ENCODE results near the gene NXNL1.
"Not testable (repeated sequence)": the region's sequence is repeated elsewhere in the genome, so short reads cannot be mapped to it uniquely, and the experiment has no call there.

NXNL1 gene, protein sequence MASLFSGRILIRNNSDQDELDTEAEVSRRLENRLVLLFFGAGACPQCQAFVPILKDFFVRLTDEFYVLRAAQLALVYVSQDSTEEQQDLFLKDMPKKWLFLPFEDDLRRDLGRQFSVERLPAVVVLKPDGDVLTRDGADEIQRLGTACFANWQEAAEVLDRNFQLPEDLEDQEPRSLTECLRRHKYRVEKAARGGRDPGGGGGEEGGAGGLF

GRCh38 chr19:17460372-17461230 lies at the start of gene NXNL1:
TSS of gene NXNL1 (minus strand) at chr19:17460926. CDS start at chr19:17460869, 57 bp downstream.
- DNase-seq (ENCODE audit: low read depth, low spot score): no peak

- not testable (repeated sequence) for DNase-seq (ENCODE audit: low read depth, low spot score)
Measured at GRCh38 chr19:17508558-17508933, 47.8 kb upstream of the NXNL1 start.

DNA sequence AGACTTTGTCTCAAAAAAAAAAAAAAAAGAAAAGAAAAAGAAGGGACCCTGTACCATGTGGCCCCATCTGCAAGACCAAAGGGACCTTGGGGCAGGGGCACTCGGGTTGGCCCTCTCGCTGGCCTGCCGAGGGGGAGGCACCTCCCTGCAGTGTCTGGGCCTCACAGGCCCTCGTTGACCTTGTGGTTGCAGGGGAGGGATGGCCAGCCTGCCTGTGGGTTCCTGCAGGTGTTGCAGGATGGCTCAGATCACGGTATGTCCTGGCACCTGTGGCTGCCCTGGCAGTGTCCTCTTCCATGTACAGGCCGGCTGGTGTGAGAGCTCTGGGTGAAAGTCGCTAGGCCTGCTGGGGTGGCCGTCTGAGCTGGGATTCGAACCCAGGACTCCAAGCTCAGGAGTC lies 46.0 kb upstream of the NXNL1 start:
- no peak for DNase-seq (ENCODE audit: low read depth, low spot score)

DNA sequence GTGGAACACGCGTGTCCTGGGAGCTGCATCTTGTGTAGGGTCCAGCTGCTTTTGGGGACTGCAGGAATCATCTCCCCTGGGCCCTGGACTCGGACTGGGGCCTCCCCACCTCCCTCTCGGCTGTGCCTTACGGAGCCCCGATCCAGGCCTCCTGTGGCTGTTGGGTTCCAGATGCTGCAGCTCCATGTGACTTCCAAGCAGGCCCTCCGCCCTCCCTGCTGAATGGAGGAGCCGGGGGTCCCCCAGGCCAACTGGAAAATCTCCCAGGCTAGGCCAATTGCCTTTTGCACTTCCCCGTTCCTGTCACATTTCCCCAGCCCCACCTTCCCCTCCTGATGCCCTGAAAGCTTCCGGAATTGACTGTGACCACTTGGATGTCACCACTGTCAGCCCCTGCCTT lies 44.5 kb upstream of the NXNL1 start:
- DNase-seq (ENCODE audit: low read depth, low spot score): no peak

DNA sequence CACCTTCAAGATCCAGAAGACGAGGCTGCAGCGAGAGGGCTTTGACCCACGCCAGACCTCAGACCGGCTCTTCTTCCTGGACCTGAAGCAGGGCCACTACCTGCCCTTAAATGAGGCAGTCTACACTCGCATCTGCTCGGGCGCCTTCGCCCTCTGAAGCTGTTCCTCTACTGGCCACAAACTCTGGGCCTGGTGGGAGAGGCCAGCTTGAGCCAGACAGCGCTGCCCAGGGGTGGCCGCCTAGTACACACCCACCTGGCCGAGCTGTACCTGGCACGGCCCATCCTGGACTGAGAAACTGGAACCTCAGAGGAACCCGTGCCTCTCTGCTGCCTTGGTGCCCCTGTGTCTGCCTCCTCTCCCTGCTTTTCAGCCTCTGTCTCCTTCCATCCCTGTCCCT lies 43.7 kb upstream of the NXNL1 start:
- no peak for DNase-seq (ENCODE audit: low read depth, low spot score)

- DNase-seq (ENCODE audit: low read depth, low spot score): no peak
Measured at GRCh38 chr19:17504030-17504429, 43.3 kb upstream of the NXNL1 start.

DNA sequence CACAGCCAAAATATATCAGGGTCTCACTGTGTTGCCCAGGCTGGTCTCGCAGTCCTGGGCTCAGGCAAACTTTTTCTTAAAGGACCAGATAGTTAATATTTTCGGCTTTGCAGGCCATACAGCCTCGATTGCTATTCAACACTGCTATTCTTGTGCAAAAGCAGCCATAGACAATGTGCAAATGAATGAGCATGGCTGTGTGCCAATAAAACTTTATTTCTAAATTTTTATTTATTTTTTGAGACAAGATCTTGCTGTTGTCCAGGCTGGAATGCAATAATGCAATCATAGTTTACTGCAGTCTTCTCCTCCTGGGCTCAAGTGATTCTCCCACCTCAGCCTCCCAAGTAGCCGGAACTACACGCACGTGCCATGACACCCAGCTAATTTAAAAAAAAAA lies 42.5 kb upstream of the NXNL1 start:
- DNase-seq (ENCODE audit: low read depth, low spot score): no peak

DNA sequence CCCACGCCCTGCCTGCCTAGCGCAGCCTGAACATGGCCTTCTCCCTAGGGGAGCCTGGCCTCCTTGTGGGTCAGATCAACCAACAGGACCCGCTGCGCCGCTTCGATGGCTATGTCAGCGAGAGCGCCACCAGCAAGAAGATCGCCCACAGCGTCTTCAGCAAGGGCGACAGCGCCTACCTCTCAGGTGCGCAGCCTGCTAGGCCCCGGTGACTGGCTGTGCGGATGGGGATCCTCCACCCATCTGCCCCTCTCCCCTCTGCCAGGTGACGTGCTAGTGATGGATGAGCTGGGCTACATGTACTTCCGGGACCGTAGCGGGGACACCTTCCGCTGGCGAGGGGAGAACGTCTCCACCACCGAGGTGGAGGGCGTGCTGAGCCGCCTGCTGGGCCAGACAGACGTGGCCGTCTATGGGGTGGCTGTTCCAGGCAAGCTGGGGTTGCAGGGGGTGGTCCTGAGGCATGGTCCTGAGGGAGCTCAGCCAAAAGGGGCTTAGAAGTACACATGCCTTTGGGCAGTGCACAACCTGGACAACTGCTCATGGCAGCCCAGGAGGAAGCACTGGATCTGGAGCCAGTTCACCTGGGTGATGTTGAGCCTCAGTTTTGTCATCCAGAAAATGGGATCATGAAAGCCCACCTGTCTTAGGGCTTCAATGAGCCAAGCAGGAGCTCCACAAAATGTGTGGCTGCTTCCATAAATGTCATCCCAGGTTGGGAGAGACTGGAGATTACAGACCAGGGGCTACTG lies 39.9 kb upstream of the NXNL1 start:
- DNase-seq (ENCODE audit: low read depth, low spot score): no peak

DNA sequence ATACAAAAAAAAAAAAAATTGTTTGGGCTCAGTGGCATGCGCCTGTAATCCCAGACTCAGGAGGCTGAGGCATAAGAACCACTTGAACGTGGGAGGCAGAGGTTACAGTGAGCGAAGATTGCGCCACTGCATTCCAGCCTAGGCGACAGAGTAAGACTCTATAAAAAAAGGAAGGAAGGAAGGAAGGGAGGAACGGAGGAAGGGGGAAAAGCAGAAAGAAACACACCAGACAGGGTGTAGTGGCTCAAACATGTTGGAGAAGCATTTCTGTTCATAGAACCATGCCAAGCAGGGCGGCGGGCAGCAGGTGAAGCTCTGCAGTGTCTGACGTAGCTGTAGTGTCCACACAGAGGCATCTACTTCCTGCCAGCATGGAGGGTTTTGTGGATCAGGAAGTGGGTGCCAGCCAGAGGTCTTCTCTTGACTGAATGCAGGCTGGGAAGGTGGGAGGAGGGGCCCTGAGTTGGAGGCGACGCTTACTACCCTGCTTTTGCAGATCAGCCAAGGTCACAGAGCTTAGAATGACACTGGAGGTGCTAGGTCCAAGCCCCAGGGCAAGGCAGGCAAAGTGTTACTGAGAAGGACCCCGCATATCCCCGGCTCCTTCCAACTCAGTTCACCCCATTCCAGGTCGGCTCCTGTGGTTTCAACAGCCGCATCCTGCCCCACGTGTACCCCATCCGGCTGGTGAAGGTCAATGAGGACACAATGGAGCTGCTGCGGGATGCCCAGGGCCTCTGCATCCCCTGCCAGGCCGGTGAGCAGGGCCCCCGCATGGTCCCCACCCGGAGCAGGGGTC lies 39.1 kb upstream of the NXNL1 start:
- no peak for DNase-seq (ENCODE audit: low read depth, low spot score)

- not testable (repeated sequence) for DNase-seq (ENCODE audit: low read depth, low spot score)
Measured at GRCh38 chr19:17499025-17499424, 38.3 kb upstream of the NXNL1 start.

- DNase-seq (ENCODE audit: low read depth, low spot score): no peak
Measured at GRCh38 chr19:17497149-17497798, 36.5 kb upstream of the NXNL1 start.

DNA sequence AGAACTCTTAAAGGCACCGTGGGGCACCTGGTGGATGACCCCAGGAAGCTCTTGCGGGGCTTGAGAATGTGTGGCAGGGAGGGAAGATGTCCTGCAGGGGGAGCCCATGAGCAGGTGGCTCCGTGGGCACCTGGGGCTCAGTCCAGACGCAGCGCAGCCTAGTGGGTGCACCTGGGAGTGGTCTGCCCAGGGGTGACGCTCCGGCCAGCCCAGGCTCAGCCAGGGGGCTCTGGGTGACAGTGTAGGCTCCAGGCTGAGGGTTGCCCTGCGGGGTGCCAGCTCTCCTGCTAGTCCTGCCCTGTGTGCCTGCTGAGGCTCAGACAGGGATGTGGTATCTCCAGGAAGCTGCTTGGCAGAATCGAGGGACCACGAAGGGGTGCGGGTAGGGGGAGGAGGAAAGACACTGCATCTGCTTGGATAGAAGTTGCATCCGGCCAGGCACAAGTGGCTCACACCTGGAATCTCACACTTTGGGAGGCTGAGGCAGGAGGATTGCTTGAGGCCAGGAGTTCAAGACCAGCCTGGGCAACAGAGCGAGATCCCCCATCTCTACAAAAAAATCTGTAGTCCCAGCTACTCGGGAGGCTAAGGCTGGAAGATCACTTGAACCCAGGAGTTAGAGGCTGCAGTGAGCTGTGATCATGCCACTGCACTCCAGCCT lies 35.7 kb upstream of the NXNL1 start:
- DNase-seq (ENCODE audit: low read depth, low spot score): peak; percentile 60

GRCh38 chr19:17495639-17496296 lies 35.0 kb upstream of the NXNL1 start:
- DNase-seq (ENCODE audit: low read depth, low spot score): no peak

DNA sequence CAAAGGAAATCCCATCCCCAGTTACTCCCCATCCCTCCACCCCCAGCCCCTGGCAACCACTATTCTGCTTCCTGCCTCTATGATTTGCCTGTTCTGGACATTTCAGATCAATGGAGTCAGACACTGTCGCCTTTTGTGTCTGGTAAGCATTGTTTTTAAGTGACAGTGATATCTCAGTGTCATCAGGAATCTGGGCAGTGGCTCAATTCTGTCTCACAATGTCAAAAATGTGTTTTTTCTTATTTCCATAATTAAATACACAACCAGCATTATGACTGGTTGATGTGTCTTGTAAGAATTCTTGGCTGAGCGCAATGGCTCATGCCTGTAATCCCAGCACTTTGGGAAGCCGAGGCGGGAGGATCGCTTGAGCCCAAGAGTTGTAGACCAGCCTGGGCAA lies 30.6 kb upstream of the NXNL1 start:
- no peak for DNase-seq (ENCODE audit: low read depth, low spot score)

GRCh38 chr19:17490411-17490810 lies 29.7 kb upstream of the NXNL1 start:
- DNase-seq (ENCODE audit: low read depth, low spot score): no peak

GRCh38 chr19:17489392-17490030 lies 28.8 kb upstream of the NXNL1 start:
- no peak for DNase-seq (ENCODE audit: low read depth, low spot score)

DNA sequence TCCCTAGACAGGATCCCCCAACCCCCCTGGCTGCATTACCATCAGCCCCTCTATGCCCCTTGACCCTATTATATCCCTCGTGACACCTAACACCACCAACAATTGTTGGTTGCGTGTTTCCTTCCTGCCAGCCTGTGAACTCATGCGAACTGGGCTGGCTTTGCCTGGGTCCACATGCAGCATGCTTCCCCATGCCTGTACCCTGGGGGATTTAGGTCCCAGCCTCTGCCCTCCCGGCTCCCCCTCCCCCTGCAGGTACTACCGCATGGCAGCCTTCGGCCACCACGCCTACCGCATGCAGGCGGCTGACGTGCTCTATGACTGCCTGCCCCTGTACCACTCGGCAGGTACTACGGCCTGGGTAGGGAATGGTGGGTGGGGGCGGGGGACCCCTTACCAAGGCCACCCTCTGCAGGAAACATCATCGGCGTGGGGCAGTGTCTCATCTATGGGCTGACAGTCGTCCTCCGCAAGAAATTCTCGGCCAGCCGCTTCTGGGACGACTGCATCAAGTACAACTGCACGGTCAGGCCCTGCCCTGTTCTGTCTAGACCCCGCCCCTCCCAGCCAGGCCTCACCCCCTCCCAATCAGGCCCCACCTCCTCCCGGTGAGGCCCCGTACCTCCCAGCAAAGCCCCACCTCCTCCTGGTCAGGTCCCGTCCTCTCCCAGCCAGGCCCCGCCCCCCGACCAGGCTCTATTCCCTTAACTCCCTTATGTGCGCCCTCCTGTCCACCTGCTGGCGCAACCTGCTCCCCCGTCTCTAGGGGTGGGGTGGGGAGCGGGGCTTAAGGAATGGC lies 28.1 kb upstream of the NXNL1 start:
- DNase-seq (ENCODE audit: low read depth, low spot score): peak; percentile 70

DNA sequence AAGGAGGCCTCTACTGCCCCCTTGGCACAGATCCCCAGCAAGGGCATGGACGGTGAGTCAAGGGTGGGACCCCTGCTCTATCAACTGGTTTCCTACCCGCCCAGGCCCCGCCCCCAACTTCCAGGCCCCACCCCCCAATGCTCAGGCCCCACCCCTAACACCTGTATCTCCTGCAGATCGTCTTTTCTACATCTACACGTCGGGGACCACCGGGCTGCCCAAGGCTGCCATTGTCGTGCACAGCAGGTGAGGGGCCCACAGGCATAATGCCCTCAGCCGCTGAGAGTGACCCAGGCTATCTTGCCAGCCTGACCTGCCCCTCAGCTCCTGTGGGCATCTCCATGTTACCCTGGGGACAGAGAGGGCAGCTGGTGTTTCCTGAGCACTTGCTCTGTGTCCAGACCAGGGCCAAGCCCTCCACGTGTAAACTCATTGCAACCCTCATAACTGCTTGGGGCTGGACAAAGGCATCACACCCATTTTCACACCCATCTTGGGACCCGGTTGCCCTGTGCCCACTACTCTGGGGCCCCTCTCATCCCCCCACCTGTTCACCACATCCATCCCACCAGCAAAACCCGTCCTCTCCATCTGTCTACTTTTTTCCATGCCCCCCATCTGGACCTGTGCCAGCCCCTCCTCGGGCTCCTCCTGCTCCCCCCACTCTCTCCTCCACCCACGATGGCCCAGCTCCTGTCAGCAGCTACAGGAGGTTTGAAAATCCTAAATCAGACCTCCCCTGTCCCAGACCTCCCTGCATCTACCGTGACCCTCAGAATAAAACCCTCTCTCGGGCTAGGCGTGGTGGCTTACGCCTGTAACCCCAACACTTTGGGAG lies 26.8 kb upstream of the NXNL1 start:
- DNase-seq (ENCODE audit: low read depth, low spot score): no peak
